SJSA1 (cell line): Measurements from ENCODE around the gene TRIP11. TPM values are rescaled to one million over a fixed set of nuclear protein-coding genes. Genes with fewer than 3 reads are reported as not detected.

Source experiments
- DNase-seq, 2 experiments: peaks; one replicate each; pipeline ENCODE4 v3.0.0-alpha.2; 2015 to 2020; ENCODE audit warnings: low spot score in 2 of 2, low read depth in 1 of 2
- H3K27ac ChIP-seq: fragments of 250-450 bp; sonication (Bioruptor Pico); 2 replicates; pipeline ENCODE4 v1.5.1; 2020; ENCODE audit warnings: mild to moderate bottlenecking, moderate library complexity
- H3K27me3 ChIP-seq: fragments of 250-450 bp; sonication (Bioruptor Pico); replicated peaks from 2 replicates; pipeline ENCODE4 v1.5.1; 2020; ENCODE audit warnings: mild to moderate bottlenecking, moderate library complexity
- H3K36me3 ChIP-seq: fragments of 250-450 bp; sonication (Bioruptor Pico); 2 replicates; pipeline ENCODE4 v1.5.1; 2020; ENCODE audit warnings: mild to moderate bottlenecking
- H3K4me1 ChIP-seq: fragments of 250-450 bp; sonication (Bioruptor Pico); replicated peaks from 2 replicates; pipeline ENCODE4 v1.6.1; 2021; ENCODE audit warnings: mild to moderate bottlenecking
- H3K4me3 ChIP-seq: fragments of 250-450 bp; sonication (Bioruptor Pico); 2 replicates; pipeline ENCODE4 v1.5.1; 2020; ENCODE audit warnings: mild to moderate bottlenecking
- H3K9me3 ChIP-seq: fragments of 250-450 bp; sonication (Bioruptor Pico); replicated peaks from 2 replicates; pipeline ENCODE4 v1.5.1; 2020; ENCODE audit warnings: mild to moderate bottlenecking
- total RNA-seq: library from RNA; depleted of rRNA; stranded (reverse); fragments of >200 nt; shearing (Covaris generic); gene quantifications from 2 replicates; pipeline ENCODE4 v1.2.3, GENCODE V29; 2014

Gene TRIP11
- total RNA-seq, 1 experiment from 2014 or later, result 25.0 TPM

DNA sequence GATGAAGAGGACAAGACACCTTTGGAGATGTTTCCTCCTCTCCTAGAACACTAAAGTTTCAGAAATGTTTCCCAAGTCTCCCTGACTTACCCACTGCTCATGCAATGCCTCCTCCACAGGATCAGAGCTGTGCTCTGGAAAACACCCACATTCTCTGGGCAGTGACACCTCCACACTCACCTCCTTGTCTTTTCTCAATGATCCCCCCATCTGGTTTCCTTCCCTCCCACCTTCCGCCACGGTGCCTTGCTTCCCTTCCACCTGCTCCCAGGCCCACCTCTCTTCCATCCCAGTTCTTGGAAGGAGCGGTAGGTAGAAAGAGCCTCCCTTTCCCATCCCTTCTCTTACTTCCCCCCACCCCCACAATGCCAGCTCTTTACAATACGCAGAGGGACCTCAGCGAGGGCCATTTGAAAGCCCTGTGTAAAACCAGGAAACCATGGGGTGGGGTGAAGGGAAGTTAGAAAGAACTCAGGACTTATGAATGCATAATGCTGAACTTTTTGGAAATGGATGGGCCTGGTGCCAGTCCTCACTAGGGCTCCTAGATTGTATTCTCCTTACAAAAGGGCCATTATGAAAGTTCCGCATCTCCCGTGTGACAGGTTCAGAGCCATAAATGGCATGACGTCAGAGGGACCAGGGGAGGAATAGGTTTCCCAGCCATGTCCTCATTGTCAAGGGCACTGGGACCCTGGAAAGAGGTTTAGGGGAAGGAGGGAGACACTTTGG is 105.1 kb downstream of the TRIP11 start:
- Histone ChIP-seq H3K9me3 (no peaks in the 10 kb centered on the region), H3K4me3 (no peak overlapping the region), H3K4me1 (no peaks in the 10 kb centered on the region), H3K27me3 (no peaks in the 10 kb centered on the region), H3K36me3 (no peaks in the 10 kb centered on the region), H3K27ac (no peak overlapping the region)
- DNase-seq, result no peak

DNA sequence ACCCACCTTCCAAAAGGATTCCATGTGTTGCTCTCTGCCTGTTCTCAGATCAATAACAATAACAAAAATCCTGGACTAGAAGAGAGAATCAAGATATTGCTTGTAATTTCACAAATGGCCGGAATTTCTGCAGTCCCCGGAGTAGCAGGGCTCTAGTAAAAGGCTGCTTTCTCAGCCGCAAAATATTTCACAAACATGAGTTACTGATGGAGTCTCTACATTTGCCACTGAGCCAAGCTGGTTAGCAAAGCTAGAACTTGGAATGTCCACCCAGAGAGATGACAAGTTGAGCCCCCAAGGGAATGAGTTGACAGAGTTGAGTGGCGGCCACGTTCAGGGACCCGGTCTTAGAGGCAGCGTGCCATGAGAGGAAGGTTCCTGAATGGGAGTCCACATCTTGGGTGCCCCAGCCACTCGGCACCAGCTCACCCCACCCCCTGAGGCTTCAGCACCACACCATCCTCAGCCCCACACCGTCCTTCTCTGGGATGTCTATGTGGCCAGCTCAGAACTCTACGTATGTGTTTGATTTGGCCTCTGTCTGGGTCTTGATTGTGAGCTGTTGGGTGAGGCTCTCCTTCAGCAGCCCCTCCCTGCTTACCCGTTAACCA is 108.3 kb downstream of the TRIP11 start:
- DNase-seq, result no peak
- Histone ChIP-seq H3K9me3 (no peaks in the 10 kb centered on the region), H3K4me1 (no peaks in the 10 kb centered on the region), H3K36me3 (no peaks in the 10 kb centered on the region), H3K27me3 (no peaks in the 10 kb centered on the region), H3K4me3 (no peak overlapping the region), H3K27ac (no peak overlapping the region)

DNA sequence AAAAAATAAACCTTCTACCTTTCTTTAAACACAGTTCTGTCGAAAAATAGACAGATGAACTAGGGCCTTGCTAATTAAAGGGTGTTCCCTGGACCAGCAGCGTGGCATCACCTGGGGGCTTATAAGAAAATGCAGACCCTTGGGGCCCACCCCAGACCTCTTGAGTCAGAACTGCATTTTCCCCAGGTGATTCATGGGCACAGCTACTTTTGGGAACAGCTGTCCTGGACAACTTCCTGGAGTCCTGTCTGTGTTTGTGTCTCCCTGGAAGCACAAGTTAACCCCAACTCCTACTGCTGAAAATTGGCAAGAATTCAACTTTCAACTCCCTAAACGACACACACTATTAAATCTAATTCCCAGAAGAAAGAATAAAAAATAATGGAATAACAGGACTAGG is 110.2 kb downstream of the TRIP11 start:
- H3K36me3 ChIP-seq, result no peaks in the 10 kb centered on the region
- H3K4me1 ChIP-seq, result no peaks in the 10 kb centered on the region
- no peak overlapping the region for H3K4me3 ChIP-seq
- no peaks in the 10 kb centered on the region for H3K9me3 ChIP-seq
- no peaks in the 10 kb centered on the region for H3K27me3 ChIP-seq
- no peak for DNase-seq
- no peak overlapping the region for H3K27ac ChIP-seq

DNA sequence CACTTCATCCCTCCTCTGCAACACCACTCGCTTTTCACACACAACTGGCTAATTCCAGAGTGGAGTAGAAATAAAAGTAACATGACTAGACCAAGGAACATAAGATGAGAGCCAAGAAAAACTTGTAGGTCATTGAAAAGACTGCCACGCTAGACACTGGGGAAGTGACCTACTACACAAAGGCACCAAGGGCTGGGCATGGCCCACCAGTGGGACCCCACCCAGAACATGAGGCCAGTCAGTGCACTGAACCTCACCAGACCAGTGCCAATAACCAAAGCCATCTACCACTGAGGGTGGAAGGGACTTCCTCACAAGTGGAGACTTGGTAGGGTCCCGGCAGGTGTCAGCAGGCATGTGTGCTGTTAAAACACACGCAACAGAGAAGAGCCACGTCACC is 112.1 kb downstream of the TRIP11 start:
- H3K4me1 ChIP-seq, result no peaks in the 10 kb centered on the region
- no peaks in the 10 kb centered on the region for H3K27me3 ChIP-seq
- no peak overlapping the region for H3K4me3 ChIP-seq
- DNase-seq, result no peak
- H3K9me3 ChIP-seq, result no peaks in the 10 kb centered on the region
- H3K36me3 ChIP-seq, result no peaks in the 10 kb centered on the region
- H3K27ac ChIP-seq, result no peak overlapping the region

DNA sequence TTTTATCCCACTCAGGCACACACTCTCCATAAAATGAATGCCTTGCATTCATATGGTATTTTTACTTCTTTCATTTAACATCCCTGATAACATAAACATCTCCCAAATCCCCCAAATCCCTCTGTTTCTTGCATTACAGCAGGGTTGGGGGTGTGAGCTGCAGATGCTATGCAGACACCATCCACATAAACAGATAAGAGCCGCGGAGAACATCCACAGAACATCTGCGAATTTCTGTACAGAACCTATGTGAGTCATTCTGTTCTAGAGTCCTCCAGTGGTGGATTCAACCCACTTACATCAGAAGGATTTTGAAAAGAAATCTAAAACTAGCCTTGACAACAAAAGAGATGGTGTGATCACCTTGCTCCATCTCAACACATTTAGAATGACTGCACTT is 112.7 kb downstream of the TRIP11 start:
- Histone ChIP-seq H3K27me3 (no peaks in the 10 kb centered on the region), H3K4me1 (no peaks in the 10 kb centered on the region), H3K36me3 (no peaks in the 10 kb centered on the region), H3K27ac (no peak overlapping the region), H3K4me3 (no peak overlapping the region), H3K9me3 (no peaks in the 10 kb centered on the region)
- no peak for DNase-seq

DNA sequence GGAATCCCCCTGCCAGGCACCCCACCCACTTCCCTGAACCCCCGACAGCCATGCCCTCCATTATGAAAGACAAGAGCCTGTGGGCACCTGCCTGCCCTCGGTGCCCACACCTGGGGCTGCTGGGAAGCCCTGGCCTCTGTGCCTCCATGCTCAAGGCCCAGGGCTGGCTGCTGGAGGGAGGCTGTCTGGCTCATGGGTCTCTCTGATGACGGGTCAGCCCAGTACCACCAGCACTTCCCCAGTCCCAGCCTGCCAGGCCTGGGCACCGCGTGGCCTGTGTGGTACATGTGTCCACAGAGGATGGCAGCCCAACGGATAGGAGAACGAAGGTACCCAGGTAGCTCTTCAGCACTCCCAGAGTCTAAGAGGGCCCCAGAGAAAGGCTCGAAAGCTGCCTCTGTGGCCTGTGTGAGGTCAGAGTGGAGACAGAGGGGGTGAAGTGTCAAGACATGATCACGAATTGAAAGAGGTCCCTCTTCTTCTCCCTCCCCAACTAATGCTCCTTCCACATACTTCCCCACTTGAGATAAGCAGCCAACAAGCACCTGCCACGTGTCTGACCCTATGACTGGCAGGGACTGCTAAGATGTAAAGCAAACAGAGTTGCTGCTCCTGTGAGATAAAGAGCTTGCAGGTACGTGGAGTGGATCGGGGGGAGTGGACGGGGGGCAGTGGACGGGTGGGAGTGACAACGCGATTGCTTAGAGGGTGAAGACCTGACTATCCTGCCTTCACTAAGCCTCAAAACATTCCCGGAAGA is 113.5 kb downstream of the TRIP11 start:
- Histone ChIP-seq H3K27me3 (no peaks in the 10 kb centered on the region), H3K9me3 (no peaks in the 10 kb centered on the region), H3K27ac (no peak overlapping the region), H3K4me1 (no peaks in the 10 kb centered on the region), H3K4me3 (no peak overlapping the region), H3K36me3 (no peaks in the 10 kb centered on the region)
- DNase-seq, result no peak

DNA sequence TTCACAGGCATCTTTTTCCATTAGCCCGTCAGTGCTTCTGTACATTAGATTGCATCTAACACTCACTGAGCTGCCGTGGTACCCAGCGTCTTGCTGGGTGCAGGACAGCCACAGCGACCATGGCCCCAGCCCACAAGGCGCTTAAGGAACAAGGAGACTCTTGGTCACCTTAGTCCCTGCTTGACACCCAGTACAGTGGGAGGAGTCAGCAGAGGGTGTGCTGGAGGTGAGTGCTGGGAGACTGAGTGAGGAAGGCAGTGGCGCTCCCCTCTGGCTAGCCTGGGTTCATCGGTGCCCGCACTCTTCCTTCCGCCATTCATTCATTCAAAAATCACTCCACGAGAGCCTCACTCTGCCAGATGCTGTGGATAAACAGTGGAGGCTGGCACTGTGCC is 114.1 kb downstream of the TRIP11 start:
- DNase-seq, result no peak
- Histone ChIP-seq H3K4me3 (no peak overlapping the region), H3K9me3 (no peaks in the 10 kb centered on the region), H3K36me3 (no peaks in the 10 kb centered on the region), H3K27me3 (no peaks in the 10 kb centered on the region), H3K27ac (no peak overlapping the region), H3K4me1 (no peaks in the 10 kb centered on the region)

DNA sequence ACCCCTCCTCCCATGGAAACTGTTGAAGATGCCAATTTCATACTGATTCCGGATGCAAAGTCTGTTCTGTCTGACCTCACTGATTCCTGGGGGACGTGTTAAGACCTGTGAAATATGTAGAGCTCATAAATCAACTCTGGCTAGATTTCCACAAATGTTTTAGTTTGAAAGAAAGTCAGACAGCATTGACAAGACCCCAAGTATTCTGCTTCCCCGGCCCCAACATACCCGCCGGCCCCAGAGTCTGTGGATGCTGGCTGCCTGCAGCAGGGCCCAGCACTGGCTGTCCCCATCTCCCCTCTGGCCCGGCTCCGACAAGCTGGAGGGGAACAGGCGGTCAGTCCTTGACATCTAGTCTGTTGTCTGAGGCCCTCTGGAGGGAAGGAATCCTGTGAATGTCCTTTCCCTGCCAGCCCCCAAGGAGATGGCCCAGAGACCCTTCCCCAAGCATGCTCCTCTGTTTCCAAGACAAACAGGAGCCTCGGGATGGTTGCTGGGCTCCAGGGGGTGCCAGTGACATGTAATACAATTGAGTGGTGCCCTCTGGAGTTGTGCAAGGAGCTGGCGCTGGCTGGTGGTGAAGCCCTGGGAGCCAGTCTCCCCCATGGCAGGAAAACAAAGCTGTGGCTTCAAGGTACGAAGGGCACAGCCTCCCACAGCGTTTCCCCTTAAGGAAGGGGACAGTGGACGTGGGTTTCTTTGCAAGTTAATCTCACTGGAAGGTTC is 114.7 kb downstream of the TRIP11 start:
- Histone ChIP-seq H3K9me3 (no peaks in the 10 kb centered on the region), H3K27me3 (no peaks in the 10 kb centered on the region), H3K36me3 (no peaks in the 10 kb centered on the region), H3K27ac (no peak overlapping the region), H3K4me3 (no peak overlapping the region), H3K4me1 (no peaks in the 10 kb centered on the region)
- no peak for DNase-seq

DNA sequence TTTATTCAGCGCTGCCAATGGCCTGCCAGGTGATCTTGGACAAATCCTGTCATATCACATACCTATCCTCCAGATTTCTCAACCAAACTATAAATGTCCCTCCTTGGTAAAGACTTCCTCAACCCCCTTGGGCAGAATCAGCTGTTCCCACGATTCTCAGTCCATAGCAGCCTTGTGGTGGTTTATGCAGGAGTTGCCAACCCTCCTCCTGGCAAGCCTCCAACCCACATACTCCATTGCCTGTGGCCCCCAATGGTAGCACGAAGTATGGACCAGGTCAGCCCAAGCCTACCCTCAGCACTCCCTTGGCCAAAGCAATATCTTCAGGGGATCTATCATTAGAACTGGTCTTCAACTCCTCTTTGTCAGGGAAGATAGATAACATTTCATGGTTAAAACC is 119.3 kb downstream of the TRIP11 start:
- DNase-seq, result no peak
- Histone ChIP-seq H3K4me1 (no peaks in the 10 kb centered on the region), H3K9me3 (no peaks in the 10 kb centered on the region), H3K4me3 (no peak overlapping the region), H3K36me3 (no peaks in the 10 kb centered on the region), H3K27me3 (no peaks in the 10 kb centered on the region), H3K27ac (no peak overlapping the region)

DNA sequence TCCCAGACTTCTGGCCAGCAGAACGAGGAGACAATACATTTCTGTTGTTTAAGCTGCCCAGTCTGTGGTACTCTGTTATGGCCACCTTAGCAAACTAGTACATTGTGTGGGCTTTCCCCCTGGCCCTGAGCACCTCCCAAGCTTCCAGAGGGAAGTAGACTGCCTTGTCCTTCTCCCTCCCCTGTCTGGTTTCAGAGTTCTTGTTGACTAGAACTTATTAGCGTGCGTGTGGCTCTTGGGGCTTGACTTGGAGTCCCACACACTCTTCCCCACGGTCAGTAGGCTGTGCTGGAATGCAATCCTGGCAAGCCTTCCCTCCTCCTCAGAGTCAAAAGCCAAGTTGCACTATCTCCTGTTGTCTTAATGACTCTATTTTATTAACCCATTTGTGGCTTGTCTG is 120.0 kb downstream of the TRIP11 start:
- H3K4me1 ChIP-seq, result no peaks in the 10 kb centered on the region
- no peak overlapping the region for H3K4me3 ChIP-seq
- H3K27me3 ChIP-seq, result no peaks in the 10 kb centered on the region
- H3K27ac ChIP-seq, result no peak overlapping the region
- DNase-seq, result no peak
- H3K36me3 ChIP-seq, result no peaks in the 10 kb centered on the region
- no peaks in the 10 kb centered on the region for H3K9me3 ChIP-seq

DNA sequence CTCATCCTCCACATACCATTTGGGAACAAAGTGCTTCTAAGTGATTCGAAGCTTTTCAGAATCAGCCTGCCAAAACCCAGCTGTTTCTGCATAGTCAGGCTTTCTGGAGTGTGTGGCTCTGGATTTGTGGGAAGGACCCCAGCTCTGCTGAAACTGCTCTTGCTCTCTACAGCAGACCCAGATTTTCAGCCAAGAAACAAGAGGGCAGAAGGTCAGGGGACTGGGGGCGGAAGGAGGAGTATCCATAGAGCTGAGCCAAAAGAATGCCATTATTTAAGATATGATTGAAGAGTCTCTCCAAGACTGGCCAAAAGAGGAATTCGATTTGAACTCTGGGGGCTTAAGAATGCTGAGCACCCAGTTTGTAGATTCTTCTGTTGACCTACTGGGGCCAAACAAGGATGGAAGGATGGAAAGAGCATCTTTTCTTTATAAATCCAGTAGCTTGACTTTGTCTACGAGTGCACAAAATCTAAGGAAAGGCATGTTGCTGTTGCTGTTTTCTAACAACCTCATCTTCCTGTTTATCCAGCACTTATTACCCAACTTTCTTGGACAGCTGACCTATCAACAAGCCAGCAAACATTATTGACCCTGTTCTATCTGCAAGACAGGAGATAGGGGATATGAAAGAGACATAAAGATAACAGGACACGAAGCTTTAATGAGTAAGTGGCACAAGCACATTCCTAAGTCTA is 121.5 kb downstream of the TRIP11 start:
- Histone ChIP-seq H3K27ac (no peak overlapping the region), H3K4me3 (no peak overlapping the region), H3K4me1 (no peaks in the 10 kb centered on the region), H3K36me3 (no peaks in the 10 kb centered on the region), H3K27me3 (no peaks in the 10 kb centered on the region), H3K9me3 (no peaks in the 10 kb centered on the region)
- no peak for DNase-seq
